IPS-18a (cell line): ENCODE results near the gene MVB12A.

Experiments
- H3K27ac ChIP-seq: one replicate; pipeline ENCODE4 v1.5.1; 2013; ENCODE audit warnings: low read length
- H3K27me3 ChIP-seq: one replicate; pipeline ENCODE4 v1.6.1; 2013; ENCODE audit warnings: mild to moderate bottlenecking, low read length; ENCODE audit not compliant: control insufficient read depth, insufficient read depth
- H3K36me3 ChIP-seq: one replicate; pipeline ENCODE4 v1.6.1; 2013; ENCODE audit warnings: low read depth, low read length; ENCODE audit not compliant: control insufficient read depth
- H3K4me1 ChIP-seq: one replicate; pipeline ENCODE4 v1.6.1; 2013; ENCODE audit warnings: low read depth, low read length; ENCODE audit not compliant: control insufficient read depth
- H3K4me3 ChIP-seq: one replicate; pipeline ENCODE4 v1.5.1; 2013; ENCODE audit warnings: low read length
- H3K9ac ChIP-seq: one replicate; pipeline ENCODE4 v1.6.1; 2013; ENCODE audit warnings: mild to moderate bottlenecking, low read length, moderate library complexity
- H3K9me3 ChIP-seq: one replicate; pipeline ENCODE4 v1.6.1; 2013; ENCODE audit warnings: low read depth, low read length; ENCODE audit not compliant: control insufficient read depth

Gene MVB12A

DNA sequence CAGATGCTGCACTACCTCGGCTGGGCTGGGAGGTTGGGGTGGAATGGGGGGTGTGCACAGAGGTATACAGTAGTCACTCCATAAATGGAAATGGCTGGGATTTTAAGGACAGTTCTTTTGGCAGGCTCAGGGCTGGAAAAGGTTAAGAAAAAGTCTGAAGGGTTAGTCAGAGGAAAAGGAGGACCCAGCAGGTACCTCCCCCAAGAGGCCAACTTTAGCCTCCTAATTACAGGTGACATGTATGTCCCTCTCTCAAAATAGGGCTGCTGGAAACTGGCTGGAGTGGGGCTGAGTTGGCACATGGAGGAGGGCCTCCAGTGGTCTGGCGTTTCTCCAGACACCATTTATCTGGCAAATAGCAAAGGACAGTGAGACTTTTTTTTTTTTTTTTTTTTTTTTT lies 26.8 kb upstream of the MVB12A start:
- no peaks in the 10 kb centered on the region for H3K36me3 ChIP-seq
- H3K27ac ChIP-seq, result no peak overlapping the region
- H3K4me3 ChIP-seq, result no peak overlapping the region
- peaks cover 5% of the 10 kb centered on the region for H3K9me3 ChIP-seq
- no peak overlapping the region for H3K9ac ChIP-seq
- peaks cover 8% of the 10 kb centered on the region for H3K27me3 ChIP-seq
- H3K4me1 ChIP-seq, result peaks cover 4% of the 10 kb centered on the region

DNA sequence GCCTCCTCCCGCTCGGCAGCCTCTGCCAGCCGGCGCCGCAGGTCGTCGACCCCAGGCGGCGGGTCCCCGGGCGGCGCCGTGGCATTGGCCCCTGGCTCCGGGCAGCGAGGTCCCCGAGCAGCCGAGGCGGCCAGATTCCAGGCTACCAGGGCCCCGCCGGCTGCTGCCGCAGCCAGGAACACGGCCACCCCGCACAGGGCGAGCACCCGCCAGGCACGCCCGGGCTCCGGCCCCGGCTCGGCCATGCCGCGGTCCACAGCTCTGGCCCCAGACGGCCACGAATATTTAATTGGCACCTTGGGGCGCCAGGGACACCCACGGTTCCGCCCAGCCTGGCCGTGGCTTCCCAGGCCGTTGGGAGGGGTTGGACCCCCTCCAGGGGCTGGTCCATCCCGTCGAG lies 25.9 kb upstream of the MVB12A start, which contains the start of gene CCDC194:
Gene CCDC194, minus strand, starts transcription at position 283 of the 400 bp plus-strand sequence. Its CDS starts 38 bp downstream, at position 245.
- peaks cover 5% of the 10 kb centered on the region for H3K9me3 ChIP-seq
- H3K27me3 ChIP-seq, result peaks cover 8% of the 10 kb centered on the region
- no peak within 1 kb of the TSS for H3K9ac ChIP-seq
- H3K36me3 ChIP-seq, result no peaks in the 10 kb centered on the region
- peaks cover 4% of the 10 kb centered on the region for H3K4me1 ChIP-seq
- H3K4me3 ChIP-seq, result no peak within 1 kb of the TSS
- H3K27ac ChIP-seq, result no peak within 1 kb of the TSS

GRCh38 chr19:17394891-17395415 lies 24.9 kb upstream of the MVB12A start:
- peak overlapping the region; percentile 45 for H3K27ac ChIP-seq
- no peaks in the 10 kb centered on the region for H3K36me3 ChIP-seq
- H3K4me3 ChIP-seq, result no peak overlapping the region
- no peak overlapping the region for H3K9ac ChIP-seq
- no peaks in the 10 kb centered on the region for H3K9me3 ChIP-seq
- H3K4me1 ChIP-seq, result peaks cover 4% of the 10 kb centered on the region
- peaks cover 3% of the 10 kb centered on the region for H3K27me3 ChIP-seq

DNA sequence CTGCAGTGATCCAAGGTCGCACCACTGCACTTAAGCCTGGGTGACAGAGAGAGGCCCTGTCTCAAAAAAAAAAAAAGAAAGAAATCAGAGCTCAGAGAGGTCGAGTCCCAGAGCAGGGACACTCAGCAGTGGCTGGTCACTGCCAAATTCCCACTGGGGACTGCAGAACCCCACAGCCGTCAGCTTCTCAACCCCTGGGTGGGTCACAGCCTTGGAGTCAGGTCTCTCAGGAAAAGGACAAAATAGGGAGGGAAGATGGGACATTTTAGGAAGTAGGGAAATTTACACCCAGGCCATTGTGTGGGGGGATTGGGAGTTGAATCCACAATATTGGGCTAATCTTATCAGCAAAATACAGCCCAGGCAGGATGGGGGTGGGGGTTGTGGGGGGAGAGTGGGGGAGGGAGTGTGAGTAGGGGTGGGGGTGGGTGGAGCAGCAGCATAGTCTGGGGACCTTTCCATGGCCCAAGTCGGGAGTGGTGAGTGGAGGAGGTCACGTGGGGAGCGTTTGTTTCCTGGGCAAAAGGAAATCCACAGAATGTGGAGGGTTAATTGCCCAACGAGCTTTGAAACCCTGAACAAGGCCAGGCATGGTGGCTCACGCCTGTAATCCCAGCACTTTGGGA lies 20.8 kb upstream of the MVB12A start:
- Histone ChIP-seq H3K9me3 (no peaks in the 10 kb centered on the region), H3K27me3 (no peaks in the 10 kb centered on the region), H3K27ac (no peak overlapping the region), H3K9ac (no peak overlapping the region), H3K36me3 (no peaks in the 10 kb centered on the region), H3K4me3 (no peak overlapping the region), H3K4me1 (peaks cover 4% of the 10 kb centered on the region)

DNA sequence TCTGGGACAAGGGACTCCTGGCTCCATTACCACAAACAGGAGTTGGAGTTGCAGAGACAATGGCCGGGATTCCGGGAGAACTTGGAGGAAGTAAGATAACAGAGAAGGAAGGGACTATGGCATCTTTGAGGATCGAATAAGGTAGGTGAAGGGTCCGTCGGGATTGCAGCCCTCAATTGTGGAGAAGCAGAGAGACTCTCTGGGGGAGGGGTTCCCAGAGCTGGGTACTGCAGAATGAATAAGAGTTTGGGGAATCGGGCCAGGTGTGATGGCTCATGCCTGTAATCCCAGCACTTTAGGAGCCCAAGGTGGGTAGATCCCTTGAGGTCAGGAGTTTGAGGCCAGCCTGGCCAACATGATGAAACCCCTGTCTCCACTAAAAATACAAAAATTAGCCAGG lies 18.2 kb upstream of the MVB12A start:
- H3K9ac ChIP-seq, result no peak overlapping the region
- no peaks in the 10 kb centered on the region for H3K36me3 ChIP-seq
- no peaks in the 10 kb centered on the region for H3K9me3 ChIP-seq
- peaks cover 10% of the 10 kb centered on the region for H3K4me1 ChIP-seq
- no peak overlapping the region for H3K27ac ChIP-seq
- H3K4me3 ChIP-seq, result no peak overlapping the region
- H3K27me3 ChIP-seq, result no peaks in the 10 kb centered on the region

DNA sequence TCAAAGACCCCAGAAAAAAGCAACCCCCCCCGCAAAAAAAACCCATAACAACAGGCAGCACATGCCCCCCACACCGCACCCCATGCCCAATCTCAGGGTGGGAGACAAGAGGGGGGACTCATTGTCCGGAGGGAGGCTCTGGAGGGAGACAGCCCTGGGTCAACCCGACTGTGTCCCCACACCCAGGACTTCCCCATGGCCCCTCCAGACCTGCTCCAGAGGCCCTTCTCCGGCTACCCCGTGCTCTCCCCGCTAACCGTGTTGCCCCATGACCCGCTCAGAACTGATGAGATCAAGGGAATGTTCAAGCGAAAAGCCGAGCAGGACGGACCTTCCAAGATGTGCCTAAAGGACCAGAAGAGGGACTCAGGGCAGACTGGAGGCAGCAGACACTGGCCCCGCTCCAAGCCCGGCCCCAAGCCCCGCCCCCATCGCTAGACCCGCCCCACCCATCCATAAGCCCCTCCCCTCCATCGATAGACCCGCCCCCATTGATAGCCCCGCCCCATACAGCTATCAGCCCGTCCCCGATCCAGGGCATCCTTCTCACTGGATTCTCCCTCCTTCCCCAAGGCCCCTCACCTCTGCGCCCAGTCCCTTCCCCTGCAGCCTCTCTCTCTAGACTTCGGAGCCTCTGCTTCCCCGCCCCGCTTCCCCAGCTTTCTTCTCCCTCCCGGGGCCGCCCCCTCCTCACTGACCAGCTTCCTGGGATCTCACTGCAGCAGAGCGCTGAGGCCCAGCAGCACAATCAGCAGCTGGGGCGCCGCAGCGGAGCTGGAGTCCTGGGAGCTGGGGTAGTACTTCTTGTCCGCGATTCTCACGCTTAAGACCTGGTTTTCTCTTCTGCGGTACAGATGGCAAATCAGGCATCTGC lies 16.6 kb upstream of the MVB12A start:
- Histone ChIP-seq H3K27ac (peak overlapping the region; percentile 94), H3K27me3 (no peaks in the 10 kb centered on the region), H3K36me3 (no peaks in the 10 kb centered on the region), H3K9me3 (no peaks in the 10 kb centered on the region), H3K4me3 (peak overlapping the region; percentile 75), H3K9ac (peak overlapping the region; percentile 90), H3K4me1 (peaks cover 10% of the 10 kb centered on the region)

DNA sequence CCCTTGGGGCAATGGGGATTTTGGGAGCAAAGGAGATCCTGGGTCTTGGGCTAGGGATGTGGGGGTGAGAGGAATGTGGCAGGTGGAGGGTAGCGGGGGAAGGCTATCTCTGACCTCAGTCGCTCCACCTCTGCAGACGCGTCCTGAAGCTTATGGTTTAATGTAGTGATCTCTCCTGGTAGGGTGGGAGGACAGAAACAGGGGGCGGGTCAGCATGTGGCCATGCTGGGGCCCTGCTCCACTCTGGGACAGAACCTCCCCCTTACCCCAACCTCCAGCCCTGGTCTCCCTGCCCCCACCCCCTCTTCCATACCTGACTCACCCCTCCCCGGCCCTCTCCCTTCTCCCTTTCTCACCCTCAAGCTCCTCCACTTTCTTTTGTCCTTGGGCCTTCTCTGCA lies 15.8 kb upstream of the MVB12A start:
- H3K27me3 ChIP-seq, result no peaks in the 10 kb centered on the region
- H3K9me3 ChIP-seq, result no peaks in the 10 kb centered on the region
- H3K4me1 ChIP-seq, result peaks cover 10% of the 10 kb centered on the region
- H3K27ac ChIP-seq, result peak overlapping the region; percentile 94
- peak overlapping the region; percentile 75 for H3K4me3 ChIP-seq
- H3K36me3 ChIP-seq, result no peaks in the 10 kb centered on the region
- H3K9ac ChIP-seq, result peak overlapping the region; percentile 90

- H3K4me3 ChIP-seq, result peak overlapping the region; percentile 75
- no peaks in the 10 kb centered on the region for H3K36me3 ChIP-seq
- H3K27me3 ChIP-seq, result no peaks in the 10 kb centered on the region
- peaks cover 10% of the 10 kb centered on the region for H3K4me1 ChIP-seq
- H3K9ac ChIP-seq, result peak overlapping the region; percentile 90
- peak overlapping the region; percentile 94 for H3K27ac ChIP-seq
- no peaks in the 10 kb centered on the region for H3K9me3 ChIP-seq
These were observed 15.1 kb upstream of the MVB12A start for GRCh38 chr19:17404621-17405249.

GRCh38 chr19:17405250-17406045 lies 14.4 kb upstream of the MVB12A start, which contains the start of gene BST2:
Gene BST2 (minus strand): TSS chr19:17405630. CDS start chr19:17405575, 55 bp downstream.
- Histone ChIP-seq H3K9me3 (no peaks in the 10 kb centered on the region), H3K27me3 (no peaks in the 10 kb centered on the region), H3K4me3 (peak within 1 kb of the TSS; percentile 75), H3K4me1 (peaks cover 10% of the 10 kb centered on the region), H3K9ac (peak within 1 kb of the TSS; percentile 90), H3K36me3 (no peaks in the 10 kb centered on the region), H3K27ac (peak within 1 kb of the TSS; percentile 94)

DNA sequence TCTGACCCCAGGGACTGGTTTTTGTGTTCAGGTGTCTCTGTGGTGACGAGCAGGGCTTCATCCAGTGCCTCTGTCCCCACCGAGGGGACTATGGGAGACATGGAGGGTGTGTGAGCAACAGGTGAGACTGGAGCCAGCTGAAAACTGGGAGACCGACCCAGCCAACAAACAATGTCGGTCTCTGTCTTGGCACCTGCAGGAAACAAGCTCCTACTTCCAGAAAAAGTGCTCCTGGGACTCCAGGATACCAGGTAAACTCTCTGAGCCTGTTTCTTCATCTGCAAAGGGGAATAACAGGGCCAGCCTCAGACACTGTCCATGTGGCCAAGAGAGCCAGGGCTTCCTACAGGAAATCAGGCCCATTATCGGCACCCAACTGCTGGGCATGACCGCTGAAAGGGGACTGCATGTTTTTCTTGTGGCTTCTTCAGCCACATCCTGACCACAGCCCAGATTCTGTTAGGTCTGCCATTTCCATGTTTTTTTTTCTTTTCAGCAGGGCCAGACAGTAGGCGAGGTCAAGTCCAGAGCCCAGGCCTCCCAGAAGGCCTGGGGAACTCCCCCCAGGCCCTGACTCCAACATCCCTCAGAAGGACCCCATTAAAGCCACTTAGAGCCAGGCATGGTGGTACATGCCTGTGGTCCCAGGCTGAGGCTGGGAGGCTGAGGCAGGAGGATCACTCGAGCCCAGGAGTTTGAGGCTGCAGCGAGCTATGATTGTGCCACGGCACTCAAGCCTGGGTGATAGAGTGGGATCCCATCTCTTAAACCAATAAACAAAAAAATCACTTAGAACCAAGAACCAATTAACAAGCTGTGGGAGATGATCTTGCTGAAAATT lies 13.6 kb upstream of the MVB12A start:
- Histone ChIP-seq H3K9ac (no peak overlapping the region), H3K27me3 (no peaks in the 10 kb centered on the region), H3K27ac (peak overlapping the region; percentile 4), H3K9me3 (no peaks in the 10 kb centered on the region), H3K36me3 (no peaks in the 10 kb centered on the region), H3K4me3 (no peak overlapping the region), H3K4me1 (peaks cover 10% of the 10 kb centered on the region)
